Epidermal melanocyte (primary cell): ENCODE measurements around the gene FOXN3.
A peak's percentile ranks its signal among the peaks of the same experiment; 100 is the strongest.

Experiments
- DNase-seq: peaks from one replicate; pipeline ENCODE4 v3.0.0; 2011; ENCODE audit warnings: low spot score; ENCODE audit not compliant: insufficient read length

FOXN3 gene

DNA sequence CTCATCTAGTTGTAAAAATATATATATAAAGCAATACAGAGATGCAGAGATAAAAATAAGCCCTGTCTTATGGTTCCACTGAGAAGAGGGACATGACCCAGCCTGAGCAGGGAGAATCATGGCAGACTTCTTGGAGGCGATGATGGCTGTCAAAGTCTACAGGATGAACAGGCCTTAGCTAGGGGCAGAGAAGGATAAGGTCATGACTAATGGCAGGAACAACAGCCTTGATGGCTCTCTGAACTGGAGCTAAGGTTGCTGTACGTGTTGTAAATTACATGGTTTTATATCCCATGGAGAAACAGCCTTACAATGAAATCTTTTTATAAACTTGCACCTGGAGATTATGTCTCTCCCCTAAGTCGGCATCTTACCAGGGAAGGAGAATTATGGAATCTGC is 32.4 kb downstream of the FOXN3 start:
- no peak for DNase-seq

DNA sequence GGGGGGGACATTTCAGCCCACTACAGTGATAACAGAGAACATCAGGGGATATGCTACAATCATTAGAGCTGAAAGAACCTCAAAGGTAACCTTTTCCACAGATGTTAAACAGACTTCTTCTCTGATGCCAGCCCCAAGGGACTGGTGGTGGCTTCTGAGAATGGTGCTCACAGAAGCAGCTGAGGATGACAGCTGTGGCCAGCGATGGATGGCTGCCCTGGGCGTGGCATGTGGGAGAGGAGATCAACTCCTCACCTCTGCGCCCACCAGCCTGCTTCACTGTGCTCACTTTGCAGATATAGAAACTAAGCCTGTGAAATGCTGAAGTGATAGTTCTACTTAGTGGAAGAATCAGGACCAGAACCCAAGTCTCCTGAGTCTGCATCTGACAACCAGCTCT is 33.0 kb downstream of the FOXN3 start:
- peak; percentile 7 for DNase-seq

DNA sequence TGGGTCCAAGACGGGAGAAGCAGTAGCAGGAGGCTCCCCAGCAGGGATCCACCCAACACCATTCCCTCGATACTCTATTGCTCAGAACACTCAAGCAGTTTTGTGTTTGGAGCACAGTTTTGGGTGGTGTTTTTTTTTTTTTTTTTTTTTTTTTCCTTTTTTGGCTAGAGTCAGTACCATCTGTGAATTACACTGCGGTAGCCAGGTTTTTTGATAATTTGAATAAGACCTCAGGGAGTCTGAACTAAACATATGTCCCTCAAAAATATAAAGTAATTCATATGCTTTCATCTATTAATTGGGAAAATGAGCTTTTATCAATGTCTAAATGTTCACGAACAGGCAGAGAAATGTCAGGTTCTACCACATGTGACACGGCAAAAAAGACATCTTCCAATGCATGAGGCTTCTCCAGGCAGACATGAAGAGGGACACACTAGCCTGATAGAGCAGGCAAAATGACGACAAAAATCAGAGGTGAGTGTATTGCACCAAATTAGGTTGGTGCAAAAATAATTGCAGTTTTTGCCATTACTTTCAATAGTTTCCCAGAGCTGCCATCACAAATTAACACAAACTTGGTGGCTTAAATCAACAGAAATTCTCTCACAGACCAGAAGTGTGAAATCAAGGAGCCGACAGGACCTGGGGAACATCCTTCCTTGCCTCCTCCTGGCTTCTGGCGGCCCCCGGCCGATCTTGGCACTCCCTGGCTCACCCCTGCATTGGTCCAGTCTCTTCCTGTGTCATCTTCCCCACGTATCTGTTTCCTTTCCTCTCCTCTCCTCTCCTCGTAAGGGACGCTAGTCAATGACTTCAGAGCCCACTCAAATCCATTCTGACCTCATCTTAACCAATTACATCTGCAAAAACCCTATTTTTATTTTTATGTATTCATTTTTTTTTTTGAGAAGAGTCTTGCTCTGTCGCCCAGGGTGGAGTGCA is 33.9 kb downstream of the FOXN3 start:
- peak; percentile 11 for DNase-seq

DNA sequence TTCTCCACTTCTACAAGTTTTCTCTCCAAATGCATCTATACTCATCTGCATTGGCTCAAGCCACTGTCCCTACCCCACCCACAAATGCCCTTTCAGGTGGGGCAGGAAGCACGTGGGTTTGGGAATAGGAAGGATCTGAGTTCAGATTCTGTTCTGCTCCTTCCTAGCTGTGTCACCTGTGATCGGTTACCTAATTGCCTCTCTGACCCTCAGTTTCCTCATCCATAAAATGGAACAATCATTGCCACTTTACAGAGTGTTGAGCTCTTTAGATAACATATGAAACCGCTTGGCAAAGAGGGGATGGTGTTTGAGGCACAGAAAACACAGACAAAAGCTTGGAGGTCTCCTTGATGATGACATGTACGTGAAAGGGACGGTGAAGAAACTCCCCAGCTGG is 34.5 kb downstream of the FOXN3 start:
- DNase-seq, result peak; percentile 0

DNA sequence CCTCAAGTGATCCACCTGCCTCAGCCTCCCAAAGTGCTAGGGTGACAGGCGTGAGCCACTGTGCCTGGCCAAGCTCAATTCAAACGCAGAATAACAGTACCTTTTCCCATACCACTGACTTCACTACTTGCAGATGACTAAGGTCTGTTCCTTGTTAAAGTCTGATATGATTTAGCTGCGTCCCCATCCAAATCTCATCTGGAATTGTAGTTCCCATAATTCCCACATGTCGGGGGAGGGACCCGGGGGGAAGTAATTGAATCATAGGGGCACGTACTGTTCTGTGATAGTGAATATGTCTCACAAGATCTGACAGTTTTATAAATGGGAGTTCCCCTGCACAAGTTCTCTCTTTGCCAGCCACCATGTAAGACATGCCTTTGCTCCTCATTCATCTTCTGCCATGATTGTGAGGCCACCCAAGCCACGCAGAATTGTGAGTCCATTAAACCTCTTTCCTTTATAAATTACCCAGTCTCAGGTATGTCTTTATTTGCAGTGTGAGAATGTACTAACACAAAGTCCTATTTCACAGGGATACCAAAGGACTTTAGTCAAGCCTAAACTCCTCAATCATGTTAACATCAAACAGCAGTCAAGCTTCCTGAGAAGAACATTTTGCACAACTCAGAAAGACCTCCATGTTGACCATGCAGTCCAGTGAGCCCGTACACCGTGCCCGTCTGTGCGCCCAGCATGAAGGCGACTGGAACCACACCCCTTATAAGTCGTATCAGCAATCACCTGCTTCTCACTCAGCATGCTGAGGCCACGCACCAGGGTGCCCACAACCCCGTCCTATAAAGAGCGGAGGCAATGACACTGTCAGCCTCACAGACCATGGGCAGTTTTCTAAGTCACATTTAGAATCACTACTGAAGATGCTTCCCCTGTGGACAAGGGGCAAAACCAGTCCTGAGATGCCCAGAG is 36.9 kb downstream of the FOXN3 start:
- DNase-seq, result no peak

DNA sequence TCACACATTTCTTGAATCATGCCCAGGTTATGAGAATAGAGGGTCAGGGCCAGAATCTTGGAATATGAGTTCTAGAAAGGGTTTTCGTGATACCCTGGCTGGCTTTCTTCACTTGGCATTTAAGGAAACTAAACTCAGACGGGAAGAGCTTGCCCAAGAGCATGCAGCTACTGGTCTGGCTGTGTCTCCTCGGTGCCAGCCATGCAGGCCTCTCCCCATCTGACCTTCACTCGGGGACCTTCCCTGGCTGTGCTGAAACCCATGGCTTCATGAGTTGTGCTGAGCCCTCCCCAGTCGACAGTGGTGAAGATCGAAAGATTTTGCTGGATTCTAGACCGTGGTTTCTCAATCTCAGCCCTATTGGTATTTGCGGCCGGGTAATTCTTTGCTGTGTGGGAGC is 38.0 kb downstream of the FOXN3 start:
- no peak for DNase-seq

DNA sequence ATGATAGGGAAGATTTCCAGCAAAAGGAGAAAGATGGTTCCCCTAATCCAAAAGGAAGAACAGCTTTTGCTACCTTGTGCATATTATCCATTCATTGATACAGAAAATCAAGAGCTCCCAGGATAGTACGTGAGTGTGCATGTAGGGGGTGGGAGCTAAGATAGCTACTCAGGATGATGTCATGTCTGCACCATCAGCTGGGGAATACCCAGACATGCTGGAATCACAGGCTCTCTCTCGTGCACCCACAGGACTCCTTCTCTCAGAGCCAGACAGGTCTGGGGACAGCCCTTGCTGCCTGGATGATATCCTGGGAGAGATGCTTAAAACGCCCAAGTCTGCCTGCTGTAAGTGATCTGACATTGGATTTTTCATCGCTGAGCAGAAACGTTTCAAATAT is 38.9 kb downstream of the FOXN3 start:
- DNase-seq, result peak; percentile 4

DNA sequence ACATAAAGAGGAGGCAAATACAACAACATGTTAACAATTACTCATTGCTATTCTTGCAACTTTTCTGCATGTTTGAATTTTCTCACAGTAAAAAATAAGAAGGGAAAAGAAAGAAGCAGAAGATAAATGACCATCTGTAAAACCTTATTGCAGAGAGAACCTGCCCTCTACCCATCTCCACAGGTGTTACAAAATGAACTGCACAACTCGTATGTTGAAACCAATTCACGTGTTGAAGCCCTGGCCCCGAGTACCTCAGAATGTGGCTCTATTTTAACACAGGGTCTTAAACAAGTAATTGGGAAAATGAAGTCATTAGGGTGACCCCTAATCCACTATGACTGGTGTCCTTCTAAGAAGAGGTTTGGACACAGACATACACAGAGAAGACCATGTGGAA is 39.5 kb downstream of the FOXN3 start:
- no peak for DNase-seq

DNA sequence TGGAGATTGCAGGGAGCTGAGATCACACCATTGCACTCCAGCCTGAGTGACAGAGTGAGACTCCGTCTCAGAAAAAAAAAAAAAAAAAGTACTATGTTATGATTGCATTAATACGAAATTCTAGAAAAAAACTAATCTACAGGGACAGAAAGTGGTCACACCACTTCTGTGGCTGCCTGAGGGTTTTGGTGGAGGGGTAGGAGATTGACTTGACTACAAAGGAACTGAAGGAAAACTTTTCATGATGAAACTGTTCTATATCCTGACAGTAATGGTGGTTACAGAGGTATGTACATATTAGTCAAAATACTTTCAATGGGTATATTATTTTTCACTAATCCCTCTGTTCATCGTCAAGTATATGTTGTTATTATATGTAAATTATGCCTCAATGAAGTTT is 42.1 kb downstream of the FOXN3 start:
- peak; percentile 7 for DNase-seq

DNA sequence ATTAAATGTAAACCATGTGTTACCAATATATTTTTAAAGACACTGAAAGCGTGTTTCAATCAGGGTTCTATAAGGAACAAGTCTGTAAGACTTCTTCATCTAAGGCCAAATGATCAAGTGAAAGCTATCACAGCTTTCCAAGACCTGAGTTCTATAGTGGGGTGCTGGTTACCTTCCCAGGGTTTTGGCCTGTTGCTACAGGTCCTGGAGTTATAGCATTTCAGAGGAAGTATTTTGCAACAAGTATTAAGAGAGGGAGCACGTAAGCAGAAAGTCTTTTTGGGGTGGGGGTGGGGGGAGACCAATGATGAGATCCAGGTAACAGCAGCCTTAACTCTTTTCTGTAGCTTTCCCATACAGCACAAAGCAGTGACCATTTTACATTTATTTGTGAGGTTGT is 43.8 kb downstream of the FOXN3 start:
- no peak for DNase-seq

DNA sequence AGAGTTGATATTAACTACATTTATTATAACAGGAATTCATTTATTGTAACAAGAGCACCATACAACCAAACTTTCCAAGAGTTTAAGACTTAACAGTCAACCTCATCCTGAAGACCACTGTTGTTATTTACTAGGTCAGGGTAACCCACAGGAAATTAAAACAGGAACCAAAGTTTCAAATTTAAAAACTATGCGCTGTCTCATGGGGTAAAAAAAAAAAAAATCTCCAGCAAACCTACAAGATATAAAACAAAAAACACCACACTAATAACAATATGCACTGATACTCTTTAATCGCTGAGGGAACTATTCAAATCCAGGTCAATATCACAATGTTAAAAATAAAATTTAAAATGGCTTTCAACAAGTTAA is 44.5 kb downstream of the FOXN3 start:
- DNase-seq, result no peak

DNA sequence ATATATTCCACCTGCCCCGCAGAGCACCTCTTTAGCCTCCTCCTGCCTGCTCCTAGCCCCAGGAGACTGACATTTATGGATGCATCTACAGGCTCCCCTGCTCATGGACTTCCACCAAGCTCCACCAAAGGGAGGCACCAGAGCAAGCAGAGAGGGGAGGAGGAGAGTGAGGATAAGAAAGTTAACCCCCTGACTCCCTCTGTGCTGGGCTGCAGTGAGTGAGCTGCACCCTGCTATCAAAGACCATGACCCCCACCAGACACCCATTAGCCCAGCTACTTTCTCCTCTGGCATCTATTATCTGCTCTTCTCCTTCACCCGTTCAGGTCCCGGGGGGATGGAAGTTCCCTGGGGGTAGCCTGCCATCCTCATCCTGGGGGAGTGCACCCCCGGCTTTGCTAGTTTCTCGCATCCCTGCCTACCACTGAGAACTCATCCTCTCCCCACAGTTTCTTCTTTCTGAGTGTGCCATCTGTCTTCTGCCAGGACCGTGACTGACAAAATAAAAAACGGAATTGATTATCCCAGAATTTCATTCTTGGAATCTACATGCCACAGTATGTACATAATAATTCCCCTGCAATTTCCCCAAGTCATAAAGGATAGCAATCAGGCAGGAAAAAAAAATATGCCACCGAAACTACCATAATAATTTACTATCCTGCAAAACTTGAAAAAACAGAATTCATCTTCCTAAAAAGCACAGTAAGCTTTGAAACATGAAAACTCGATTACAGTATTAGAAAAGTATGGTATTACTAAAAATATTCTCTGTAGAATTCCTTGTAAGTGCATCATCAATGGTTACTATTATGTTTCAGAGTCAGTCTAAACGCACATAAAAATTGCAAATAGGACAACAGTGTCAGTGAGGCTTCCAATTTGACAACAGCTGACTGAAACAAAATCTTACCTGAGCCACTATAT is 45.2 kb downstream of the FOXN3 start:
- DNase-seq, result no peak

DNA sequence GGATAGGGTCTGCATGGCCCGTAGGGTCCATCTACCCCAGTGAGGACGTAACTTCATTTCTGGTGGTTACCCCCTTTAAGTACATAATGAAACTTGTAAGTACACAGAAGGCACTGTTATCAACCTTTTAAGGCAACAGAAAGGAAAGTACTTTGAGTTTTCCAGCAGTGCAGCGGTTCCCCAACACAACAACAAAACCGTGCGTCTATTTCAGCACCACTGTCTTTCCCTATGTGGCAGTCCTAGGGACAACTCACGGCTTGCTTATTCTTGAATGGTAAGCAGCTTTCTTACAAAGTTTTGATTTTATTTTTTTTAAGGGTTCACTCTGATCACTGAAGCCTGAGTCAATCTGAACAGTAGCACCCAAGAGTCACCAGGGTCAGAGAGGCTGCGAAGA is 46.3 kb downstream of the FOXN3 start:
- no peak for DNase-seq

DNA sequence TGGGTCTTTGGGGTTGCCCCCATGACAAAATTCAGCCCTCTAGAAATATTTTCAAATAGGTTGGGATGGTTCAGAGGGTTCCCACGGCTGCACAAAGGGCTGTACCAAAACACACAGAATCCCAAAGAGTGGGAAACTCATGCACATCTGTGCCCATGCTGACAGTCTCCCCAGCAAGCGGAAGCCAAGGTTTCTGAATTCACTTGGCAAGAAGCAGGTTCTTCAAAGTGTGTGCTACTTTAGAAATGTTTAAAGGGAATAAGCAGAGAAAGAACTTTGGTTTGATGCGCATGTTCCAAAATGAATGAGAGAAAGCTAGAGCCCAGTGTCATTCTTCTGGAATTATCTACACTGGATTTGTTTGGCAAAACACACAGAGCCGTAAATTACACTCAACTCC is 46.7 kb downstream of the FOXN3 start:
- DNase-seq, result no peak

DNA sequence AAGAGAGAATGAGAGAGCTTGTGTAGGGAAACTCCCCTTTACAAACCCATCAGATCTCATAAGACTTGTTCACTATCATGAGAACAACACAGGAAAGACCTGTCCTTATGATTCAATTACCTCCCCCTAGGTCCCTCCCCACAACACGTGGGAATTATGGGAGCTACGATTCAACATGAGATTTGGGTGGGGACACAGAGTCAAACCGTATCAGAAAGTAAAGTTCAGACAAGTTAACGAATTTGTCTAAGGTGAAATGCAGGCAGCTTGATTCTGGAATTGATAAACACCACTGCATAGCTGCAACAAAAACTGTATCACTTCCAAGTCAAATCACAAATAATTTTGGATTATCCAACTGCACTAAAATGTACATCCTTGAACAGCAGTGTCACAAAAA is 47.4 kb downstream of the FOXN3 start:
- DNase-seq, result no peak

DNA sequence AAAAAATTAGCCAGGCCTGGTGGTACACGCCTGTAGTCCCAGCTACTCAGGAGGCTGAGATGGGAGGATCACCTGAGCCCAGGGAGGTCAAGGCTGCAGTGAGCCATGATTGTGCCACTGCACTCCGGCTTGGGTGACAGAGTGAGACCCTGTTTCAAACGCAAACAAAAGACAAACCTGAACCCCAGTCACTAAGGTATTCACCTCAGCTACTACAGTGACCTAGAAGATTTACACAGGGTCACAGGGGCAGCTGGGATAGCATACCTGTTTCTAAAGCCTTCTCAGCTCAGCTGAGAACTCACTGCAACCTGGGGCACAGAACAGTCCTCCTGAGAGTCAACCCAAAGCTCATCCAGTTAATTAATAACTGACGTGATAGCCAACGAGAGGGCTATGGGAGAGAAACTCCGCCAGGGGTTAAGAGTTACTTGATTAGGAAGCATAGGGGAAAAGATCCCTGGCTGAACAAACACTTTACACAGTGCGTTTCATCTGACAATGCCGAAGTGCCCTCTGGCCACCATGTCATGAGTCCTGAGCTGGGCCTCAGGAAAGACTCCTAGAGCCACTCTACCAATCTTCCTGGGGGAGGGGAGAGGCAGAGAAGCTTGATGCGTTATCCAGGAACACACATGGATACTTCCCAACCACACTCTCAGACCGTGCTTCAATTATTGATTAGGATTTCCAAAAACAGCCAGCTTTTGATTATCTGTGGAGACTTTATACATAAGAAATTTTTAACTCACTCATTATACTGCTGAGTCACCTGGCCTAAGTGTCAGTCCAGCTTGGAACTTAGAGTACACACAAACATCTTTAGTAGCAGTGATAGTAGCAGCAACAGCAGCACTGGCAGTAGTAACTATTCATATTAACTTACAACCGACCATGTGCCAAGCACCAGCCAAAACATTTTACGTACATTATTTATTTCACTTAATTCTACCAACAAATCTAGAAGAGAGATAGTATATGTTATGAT is 48.2 kb downstream of the FOXN3 start:
- no peak for DNase-seq

DNA sequence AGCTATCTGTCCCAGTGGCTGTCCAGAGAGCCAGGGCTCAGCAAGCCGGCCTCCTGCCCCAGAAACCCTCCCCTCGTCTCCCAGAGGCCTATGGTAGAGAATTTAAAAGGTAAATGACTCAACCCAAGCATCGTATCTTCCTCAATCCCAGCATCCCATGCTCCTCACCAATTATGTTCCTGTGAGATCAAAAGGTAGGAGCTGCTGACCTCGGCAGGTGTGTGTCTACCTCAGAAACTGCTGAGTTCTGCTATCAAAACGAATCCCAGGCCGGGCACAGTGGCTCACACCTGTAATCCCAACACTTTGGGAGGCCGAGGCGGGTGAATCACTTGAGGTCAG is 49.3 kb downstream of the FOXN3 start:
- no peak for DNase-seq

DNA sequence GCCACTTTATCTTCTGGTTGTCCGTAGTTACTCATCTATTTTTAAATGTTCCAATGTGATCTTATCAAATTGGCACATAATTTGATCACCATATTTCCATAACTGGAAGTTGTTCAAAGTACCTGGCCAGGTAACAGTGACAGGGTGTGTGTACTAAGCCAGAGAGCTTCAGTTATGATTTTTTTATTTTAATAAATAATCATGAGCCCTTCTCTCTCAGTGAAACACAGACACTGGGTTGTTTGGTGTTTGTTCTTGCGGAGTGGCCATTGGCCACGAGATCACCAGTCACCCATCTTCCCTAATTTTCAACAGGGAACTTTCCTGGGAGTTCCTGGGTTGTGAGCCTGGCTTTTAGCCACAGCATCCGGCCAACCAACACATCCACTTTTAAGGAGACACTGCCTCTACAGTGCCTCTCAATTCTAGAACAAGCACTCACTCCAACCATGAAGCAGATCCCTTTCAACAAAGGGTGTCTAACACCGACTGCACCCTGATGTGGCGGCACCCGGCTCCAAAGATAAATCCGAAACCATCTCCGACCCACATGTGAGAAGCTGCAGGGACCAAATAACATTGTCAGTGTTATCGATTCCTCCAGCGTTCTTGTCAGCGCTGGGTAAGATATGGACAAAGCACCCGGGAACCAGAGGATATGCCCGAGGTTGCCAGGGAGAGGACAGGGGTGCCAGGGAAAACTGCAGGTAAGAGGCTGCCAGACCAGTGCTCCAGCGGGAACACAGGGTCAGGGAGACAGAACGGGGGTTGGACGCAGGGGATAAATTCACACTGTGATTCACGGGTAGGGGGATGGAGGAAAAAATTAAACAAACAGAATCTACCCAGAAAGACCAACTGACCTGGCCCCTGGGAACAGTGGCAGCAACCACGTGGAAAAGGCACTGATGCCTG is 49.9 kb downstream of the FOXN3 start:
- no peak for DNase-seq
